Osteoblast (primary cell): ENCODE measurements around the gene NTM. TPM values are rescaled to one million over a fixed set of nuclear protein-coding genes. Genes with fewer than 3 reads are reported as not detected.

ENCODE experiments used
- DNase-seq: peaks from one replicate; pipeline ENCODE4 v3.0.0; 2011; ENCODE audit warnings: low spot score, mixed read lengths; ENCODE audit not compliant: insufficient read length; ENCODE audit errors: missing footprints
- H2AFZ ChIP-seq: 2 replicates; pipeline ENCODE4 v1.6.0; 2011; ENCODE audit warnings: mild to moderate bottlenecking, low read length
- H3K27ac ChIP-seq: 2 replicates; pipeline ENCODE4 v1.5.1; 2011; ENCODE audit warnings: mild to moderate bottlenecking, low read depth, low read length, moderate library complexity
- H3K27me3 ChIP-seq: 2 replicates; pipeline ENCODE4 v1.6.0; 2012; ENCODE audit warnings: mild to moderate bottlenecking, control low read depth, inconsistent platforms, low read length, moderate library complexity; ENCODE audit not compliant: insufficient read depth
- H3K36me3 ChIP-seq: 2 replicates; pipeline ENCODE4 v1.5.1; 2011; ENCODE audit warnings: mild to moderate bottlenecking, low read length, control low read depth, moderate library complexity; ENCODE audit not compliant: insufficient read depth
- H3K4me1 ChIP-seq: 2 replicates; pipeline ENCODE4 v1.5.1; 2011; ENCODE audit warnings: mild to moderate bottlenecking, low read length, control low read depth, moderate library complexity; ENCODE audit not compliant: insufficient read depth
- H3K4me2 ChIP-seq: 2 replicates; pipeline ENCODE4 v1.6.0; 2011; ENCODE audit warnings: mild to moderate bottlenecking, low read length; ENCODE audit not compliant: insufficient read depth
- H3K4me3 ChIP-seq: fragments of 200-600 bp; sonication (generic); 3 replicates; pipeline ENCODE4 v1.5.1; 2012; ENCODE audit warnings: mild to moderate bottlenecking, low read length, inconsistent platforms; ENCODE audit not compliant: insufficient read depth
- H3K79me2 ChIP-seq: 2 replicates; pipeline ENCODE4 v1.6.0; 2012; ENCODE audit warnings: mild to moderate bottlenecking, low read length, control low read depth, inconsistent platforms; ENCODE audit not compliant: insufficient read depth
- H3K9me3 ChIP-seq: 2 replicates; pipeline ENCODE4 v1.5.1; 2011; ENCODE audit warnings: low read depth, low read length, control low read depth
- H4K20me1 ChIP-seq: 2 replicates; pipeline ENCODE4 v1.6.0; 2012; ENCODE audit warnings: mild to moderate bottlenecking, low read length, control low read depth; ENCODE audit not compliant: insufficient read depth
- CTCF ChIP-seq: IDR thresholded peaks from 2 replicates; pipeline ENCODE4 v1.5.1; 2011; ENCODE audit warnings: mild to moderate bottlenecking, low read depth, low read length, moderate library complexity; ENCODE audit errors: extremely low read depth
- total RNA-seq: library from RNA; depleted of rRNA; stranded (reverse); fragments of >200 nt; gene quantifications from 2 replicates; pipeline ENCODE4 v1.2.3, GENCODE V29; 2012

NTM gene
- total RNA-seq, 1 donor, result 48.1 TPM

DNA sequence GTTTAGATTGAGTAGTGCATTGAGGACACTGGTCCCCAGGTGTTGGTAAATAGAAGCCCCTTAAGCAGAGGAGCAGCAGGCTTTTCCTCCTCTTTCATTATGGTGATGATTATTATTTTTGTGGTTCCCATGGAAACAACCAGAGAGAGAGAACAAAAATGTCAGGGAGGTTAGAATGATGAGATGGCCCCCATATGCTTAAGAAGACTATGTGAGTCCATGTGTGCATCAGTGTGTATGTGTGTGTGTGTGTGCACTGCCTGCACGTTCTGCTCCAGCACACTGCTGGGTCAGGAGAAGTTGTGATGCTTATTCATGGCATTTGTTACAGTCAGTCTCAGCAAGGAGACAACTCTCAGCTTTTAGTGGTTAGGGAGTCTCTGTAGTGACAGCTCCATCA, 724.2 kb downstream of the NTM start:
- Histone ChIP-seq H3K9me3 (no peaks in the 10 kb centered on the region), H2AFZ (no peak overlapping the region), H3K4me3 (no peak overlapping the region), H3K27ac (no peak overlapping the region), H3K4me2 (no peak overlapping the region), H3K27me3 (no peaks in the 10 kb centered on the region), H3K36me3 (no peaks in the 10 kb centered on the region), H3K4me1 (no peaks in the 10 kb centered on the region), H3K79me2 (peaks cover 5% of the 10 kb centered on the region), H4K20me1 (no peaks in the 10 kb centered on the region)
- no peak for DNase-seq
- no peak for TF ChIP-seq CTCF

DNA sequence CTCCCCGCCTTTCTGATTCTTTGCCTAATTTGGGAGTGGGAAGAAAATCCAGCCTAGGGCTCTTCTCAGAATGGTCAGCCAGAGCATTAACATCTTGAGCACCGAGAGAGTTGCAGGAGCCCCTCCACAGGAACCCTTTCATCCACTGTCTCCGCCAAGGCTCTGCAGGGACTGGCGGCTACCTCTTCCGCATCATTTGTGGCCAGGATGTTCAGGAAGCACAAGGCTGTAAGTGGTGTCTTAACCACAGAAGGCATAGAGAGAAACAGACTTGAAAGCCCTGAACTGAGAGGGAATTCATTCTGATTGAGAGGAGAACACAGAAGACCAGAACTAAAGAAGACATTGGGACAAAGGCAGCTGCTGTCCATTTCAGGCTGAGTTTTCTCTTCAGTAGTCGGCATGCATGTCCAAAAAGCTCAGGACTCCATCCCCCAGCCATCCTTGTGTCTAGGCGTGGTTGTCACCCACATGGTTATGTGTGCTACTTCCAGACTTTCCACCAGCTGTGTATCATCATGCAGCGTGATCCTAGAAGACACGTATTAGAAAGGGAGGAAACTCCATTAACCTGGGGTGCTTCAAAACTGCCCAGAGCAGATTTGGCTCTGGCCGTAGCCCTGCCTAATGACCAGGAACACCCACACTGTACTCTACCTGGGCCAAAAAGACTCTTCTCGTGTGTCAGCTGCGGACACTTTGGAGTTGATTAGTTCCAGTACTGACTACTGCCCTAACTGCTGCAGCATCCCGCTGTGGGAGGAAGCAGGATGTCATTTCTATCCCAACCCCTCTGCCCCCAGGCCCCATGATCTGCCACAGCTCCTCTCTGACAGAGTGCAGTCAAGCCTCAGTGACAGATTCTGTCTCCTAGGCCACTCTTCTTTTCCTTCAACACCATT, 725.1 kb downstream of the NTM start:
- DNase-seq, result no peak
- Histone ChIP-seq H3K4me3 (no peak overlapping the region), H4K20me1 (no peaks in the 10 kb centered on the region), H3K36me3 (no peaks in the 10 kb centered on the region), H2AFZ (no peak overlapping the region), H3K79me2 (peaks cover 8% of the 10 kb centered on the region), H3K4me1 (no peaks in the 10 kb centered on the region), H3K9me3 (no peaks in the 10 kb centered on the region), H3K4me2 (no peak overlapping the region), H3K27me3 (no peaks in the 10 kb centered on the region), H3K27ac (no peak overlapping the region)
- TF ChIP-seq CTCF, result no peak

- no peak for DNase-seq
- H3K9me3 ChIP-seq, result no peaks in the 10 kb centered on the region
- no peak overlapping the region for H3K4me2 ChIP-seq
Observed at GRCh38 chr11:132096132-132096825, 725.9 kb downstream of the NTM start.

More at GRCh38 chr11:132096132-132096825, 725.9 kb downstream of the NTM start:
- Histone ChIP-seq H3K36me3 (no peaks in the 10 kb centered on the region), H4K20me1 (no peaks in the 10 kb centered on the region), H3K4me1 (no peaks in the 10 kb centered on the region), H3K27ac (no peak overlapping the region), H3K79me2 (peaks cover 8% of the 10 kb centered on the region), H3K27me3 (no peaks in the 10 kb centered on the region), H3K4me3 (no peak overlapping the region), H2AFZ (no peak overlapping the region)
- no peak for TF ChIP-seq CTCF
